HG03565 (cell line): ENCODE results near the gene ACACB.
"Not testable (repeated sequence)": the region's sequence is repeated elsewhere in the genome, so short reads cannot be mapped to it uniquely, and the experiment has no call there.

ENCODE experiments used
- ATAC-seq: cut with Tn5 transposase; IDR thresholded peaks from one replicate; pipeline ENCODE4 v1.9.1; 2021; ENCODE audit warnings: mild to moderate bottlenecking, moderate library complexity; ENCODE audit not compliant: unreplicated experiment

ACACB gene

DNA sequence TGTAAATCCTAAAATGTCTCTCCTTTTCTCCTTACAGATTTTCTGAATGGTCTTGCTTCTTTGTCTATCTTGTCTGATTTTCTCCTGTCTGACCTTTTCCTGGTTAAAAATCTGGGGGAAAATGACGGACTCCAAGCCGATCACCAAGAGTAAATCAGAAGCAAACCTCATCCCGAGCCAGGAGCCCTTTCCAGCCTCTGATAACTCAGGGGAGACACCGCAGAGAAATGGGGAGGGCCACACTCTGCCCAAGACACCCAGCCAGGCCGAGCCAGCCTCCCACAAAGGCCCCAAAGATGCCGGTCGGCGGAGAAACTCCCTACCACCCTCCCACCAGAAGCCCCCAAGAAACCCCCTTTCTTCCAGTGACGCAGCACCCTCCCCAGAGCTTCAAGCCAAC, 23.0 kb downstream of the ACACB start:
- ATAC-seq = no peak

DNA sequence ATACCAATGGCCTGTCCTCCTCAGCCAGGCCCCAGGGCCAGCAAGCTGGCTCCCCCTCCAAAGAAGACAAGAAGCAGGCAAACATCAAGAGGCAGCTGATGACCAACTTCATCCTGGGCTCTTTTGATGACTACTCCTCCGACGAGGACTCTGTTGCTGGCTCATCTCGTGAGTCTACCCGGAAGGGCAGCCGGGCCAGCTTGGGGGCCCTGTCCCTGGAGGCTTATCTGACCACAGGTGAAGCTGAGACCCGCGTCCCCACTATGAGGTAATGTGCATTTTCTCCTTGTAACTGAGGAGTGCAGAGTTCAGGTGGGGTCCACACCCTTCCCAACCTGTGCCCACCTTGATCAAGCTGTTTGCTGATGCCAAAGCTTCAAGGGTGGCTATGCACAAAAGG, 23.4 kb downstream of the ACACB start:
- no peak for ATAC-seq

DNA sequence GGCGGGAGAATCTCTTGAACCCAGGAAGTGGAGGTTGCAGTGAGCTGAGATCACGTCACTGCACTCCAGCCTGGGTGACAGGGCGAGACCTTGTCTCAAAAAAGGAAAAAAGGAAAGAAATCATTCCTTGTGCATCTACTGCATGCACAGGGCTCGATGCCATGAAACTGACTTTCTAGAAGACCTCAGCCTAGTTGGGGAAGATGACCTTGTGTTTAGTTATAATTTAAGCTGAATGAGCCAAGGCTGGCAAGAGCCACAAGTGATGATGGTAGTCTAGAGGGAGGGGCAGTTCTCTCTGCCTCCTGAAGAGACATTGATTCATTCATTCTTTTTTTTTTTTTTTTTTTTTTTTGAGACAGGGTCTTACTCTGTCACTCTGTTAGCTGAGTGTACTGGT, 24.2 kb downstream of the ACACB start:
- ATAC-seq = no peak

DNA sequence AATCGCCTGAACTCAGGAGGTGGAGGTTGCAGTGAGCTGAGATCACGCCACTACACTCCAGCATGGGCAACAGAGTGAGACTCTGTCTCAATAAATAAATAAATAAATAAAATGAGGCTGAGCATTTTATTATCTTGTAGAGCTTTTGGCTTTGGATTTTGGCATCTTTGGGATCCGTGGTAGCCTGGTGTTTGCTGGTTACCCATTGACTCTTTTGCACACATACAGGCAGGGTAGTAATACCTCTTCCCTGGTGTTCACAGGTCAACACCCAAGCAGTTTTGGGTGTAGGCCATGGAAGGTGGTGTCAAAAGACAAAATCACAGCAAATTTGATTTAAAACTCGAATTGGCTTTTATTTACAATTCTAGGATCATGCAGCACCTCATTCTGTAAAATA, 27.8 kb downstream of the ACACB start:
- no peak for ATAC-seq

DNA sequence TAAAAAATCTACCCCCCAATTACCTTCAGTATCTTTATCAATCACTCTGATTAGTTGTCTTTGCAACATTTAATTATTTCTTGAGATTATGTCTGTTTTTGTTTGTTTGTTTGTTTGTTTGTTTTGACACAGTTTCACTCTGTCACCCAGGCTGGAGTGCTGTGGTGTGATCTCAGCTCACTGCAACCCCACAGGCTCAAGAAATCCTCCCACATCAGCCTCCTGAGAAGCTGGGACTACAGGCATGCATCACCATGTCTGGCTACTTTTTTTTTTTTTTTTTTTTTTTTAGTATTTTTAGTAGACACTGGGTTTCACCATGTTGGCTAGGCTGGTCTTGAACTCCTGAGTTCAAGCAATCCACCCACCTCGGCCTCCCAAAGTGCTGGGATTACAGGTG, 30.7 kb downstream of the ACACB start:
- ATAC-seq = not testable (repeated sequence)

DNA sequence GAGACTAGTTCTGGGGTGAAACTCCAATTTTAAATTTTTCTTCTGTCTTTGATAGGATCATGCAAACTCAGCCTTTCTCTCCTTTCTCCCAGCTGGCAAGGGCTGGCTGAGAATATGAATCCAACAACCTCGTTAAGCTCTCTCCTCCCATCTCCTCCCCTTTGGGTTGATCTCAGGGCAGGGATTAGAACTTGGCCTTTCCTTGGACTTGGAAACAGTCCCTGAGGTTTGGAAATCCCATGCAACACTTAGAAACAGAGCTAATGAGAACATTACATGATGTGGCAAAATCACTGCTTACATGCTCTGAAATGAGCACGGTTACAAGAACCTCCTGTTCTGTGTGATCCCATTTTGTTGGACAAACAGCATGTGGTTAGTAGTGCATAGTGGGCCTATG, 31.6 kb downstream of the ACACB start:
- ATAC-seq = no peak

DNA sequence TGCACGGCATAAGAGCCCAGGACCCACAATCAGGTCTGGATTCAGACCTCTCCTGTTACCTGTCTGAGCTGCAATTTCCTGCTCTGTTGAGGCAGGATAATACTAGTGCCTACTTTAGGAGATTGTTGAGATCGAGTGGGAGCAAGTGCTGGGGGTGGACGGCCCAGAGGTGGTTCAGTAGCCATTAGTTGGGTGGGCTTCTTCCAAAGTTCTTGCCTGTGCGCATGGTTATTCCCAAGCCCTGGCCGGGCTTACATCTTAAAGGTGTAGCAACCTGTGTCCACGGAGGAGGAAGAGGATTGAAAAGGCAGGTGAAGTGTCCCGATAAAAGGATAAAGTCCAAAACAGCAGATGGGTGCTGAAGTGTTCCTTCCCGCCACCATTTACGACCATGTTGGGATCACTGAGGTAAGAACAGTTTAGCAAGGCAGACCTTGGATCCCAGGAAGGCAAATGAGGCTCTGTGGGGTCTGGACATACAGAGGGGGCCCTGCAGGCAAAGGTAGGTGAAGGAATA, 33.8 kb downstream of the ACACB start:
- no peak for ATAC-seq

DNA sequence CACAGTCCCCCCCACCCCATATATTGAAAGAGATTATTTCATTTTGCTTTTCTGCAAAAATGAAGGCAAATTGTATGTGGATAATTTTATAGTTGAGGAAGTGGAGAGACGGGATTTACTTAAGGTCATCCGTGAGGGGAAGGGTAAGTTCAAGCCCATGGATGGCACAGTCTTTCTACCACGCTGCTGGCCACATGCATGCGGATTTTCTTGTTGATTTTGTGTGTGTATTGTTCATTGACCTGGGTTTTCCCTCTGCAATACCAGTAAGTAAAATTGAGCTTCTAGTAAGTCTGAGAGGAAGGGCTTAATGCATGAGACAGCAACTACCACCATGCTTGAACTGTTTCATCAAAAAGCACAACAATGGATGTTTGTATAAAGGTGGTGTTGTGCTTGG, 35.1 kb downstream of the ACACB start:
- ATAC-seq = no peak

DNA sequence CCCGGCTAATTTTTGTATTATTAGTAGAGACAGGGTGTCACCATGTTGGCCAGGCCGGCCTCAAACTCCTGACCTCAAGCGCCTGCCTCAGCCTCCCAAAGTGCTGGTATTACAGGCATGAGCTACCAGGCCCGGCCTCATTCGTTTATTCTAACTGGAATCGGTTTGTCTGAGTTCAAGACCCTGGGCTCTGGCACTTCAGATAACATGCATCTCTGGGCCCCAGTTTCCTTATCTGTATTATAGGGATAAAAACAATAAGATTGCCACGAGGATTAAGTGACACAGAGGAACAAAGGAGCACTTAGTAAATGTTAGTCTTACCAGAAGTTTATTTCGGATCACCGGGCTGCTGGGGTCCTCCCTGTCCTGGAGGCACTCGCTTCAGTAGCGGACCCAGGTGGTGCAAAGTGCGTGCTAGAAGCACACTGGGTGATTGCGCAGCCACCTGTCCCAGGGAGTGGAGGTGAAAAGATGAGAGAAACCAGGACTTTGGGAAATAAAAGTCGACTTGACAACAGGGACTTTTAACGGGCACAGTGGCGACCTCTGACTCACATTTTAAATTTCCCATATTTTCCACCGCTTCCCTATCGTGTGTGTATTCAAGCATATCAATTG, 37.5 kb downstream of the ACACB start:
- no peak for ATAC-seq

DNA sequence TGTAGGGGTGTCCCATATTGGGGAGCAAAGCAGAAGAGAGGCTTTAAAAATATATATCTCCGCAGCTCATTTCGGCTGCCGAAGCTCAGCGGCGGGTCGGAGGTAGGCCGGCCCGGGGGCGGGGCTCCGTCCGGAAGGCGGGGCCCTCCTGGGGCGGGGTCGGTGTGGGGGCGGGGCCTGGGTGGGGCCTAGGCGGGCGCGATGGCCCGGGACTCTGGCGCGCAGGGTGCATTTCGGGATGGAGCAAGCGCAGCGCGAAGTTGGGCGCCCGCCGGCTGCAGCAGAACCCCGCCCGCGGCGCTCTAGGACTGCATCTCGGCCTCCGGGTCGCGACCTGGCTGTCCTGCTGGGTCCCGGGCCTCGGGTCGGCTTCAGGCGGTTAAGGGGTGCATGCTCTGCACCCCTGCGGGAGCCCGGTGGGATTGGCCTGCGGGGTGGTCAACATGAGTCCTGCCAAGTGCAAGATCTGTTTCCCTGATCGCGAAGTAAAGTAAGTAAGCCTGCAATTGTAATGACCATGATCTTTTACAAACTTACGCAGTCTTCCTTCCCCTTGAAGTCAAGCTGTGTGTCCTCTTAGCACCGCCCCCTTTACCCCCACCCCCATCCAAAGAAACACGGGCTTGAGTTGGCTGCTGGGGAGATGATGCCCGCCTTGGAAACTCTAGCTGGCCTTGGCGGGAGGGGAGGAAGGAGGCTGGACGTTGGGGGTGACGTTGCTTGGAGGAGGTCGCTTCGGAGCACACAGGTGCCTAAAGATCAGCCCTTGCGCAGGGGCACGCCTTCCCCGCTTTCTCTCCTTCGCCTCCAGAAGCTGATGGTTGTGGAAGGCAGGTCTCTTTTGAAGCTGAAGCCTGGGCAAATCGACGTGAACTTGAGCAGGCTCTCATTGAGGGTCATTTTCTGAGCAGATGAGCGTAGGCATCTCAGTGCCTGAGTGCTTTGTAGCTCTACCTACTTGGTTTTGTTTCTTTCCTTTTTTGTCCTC, 38.4 kb downstream of the ACACB start:
- no peak for ATAC-seq

DNA sequence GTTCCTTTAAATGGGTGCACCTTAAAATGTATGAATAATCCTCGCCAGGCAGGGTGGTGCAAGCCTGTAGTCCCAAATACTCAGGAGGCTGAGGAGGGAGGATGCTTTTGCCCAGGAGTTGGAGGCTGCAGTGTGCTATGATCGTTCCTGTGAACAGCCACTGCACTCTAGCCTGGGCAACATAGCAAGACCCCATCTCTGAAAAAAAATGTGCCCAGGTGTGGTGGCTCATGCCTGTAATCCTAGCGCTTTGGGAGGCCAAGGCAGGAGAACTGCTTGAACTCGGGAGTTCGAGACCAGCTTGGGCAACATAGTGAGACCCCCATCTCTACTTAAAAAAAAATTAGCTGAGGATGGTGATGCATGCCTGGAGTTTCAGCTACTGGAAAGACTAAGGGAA, 39.6 kb downstream of the ACACB start:
- ATAC-seq = no peak

DNA sequence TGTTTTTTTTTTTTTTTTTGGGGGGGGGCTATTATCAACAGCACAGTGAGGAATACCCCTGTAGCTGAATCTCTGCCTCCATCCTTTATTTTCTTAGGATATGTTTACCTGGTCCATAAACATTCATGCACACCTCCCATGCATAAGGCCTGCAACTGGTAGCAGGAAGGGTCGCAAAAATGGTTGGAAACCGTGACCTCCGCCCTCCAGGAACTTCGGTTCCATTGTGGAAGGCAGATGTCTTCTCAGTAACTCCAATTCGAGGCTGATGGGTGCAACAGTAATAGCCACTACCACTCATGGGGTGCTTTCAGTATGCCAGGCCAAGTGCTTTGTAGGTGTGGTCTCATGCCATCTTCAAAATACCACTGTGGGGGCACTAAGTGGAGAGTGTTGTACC, 40.2 kb downstream of the ACACB start:
- no peak for ATAC-seq

DNA sequence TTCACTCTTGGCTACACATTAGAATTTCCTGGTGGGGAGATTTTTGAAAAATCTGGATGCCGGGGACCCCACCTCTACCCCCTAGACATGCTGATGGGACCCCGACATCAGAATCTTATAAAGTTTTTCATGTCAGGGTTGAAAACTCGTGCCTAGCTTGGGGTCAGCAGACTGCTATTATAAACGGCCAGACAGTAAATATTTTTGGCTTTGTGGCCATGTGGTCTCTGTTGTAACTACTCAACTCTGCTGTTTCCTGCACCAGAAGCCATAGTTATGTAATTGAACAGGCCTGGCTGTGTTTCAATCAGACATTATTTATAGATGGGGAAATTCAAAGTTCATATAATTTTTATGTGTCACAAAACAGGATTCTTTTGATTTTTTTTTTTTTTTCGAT, 41.6 kb downstream of the ACACB start:
- no peak for ATAC-seq

DNA sequence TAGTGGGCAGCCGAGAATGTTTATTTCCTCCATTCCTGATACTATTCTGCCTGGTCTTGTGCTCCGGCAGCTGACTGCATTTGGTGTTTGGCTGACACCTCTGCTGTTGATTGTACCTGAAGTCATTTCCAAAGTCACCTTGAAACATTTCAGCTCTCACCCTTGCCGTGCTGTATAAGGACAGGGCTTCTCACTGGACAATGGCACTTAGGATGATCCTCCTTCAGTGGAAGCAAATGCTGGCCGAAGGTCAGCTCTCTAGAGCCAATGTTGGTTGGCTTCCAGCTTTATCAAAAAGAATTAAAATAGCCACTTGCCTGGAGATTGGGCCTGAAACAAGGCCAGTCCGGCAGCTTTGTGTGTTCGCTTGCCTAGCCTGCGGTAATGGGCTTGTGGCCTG, 44.0 kb downstream of the ACACB start:
- ATAC-seq = no peak

DNA sequence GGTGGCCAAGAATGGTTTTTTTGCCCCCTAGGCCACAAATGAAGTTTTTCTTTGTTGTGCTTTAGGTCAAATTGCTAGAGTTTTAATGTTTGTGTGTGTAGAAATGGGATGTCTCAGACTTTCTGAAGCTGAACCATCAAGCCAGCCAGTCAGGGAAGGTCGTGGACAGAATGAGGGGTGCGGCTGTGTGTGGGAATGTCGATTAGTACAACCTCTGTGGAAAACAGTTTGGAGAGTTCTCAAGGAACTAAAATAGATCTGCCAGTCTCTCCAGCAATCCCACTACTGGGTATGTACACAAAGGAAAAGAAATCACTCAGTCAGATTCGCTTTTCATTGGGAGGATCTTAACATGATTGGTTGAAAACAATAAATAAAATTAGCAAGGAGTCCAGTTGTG, 44.5 kb downstream of the ACACB start:
- ATAC-seq = no peak

DNA sequence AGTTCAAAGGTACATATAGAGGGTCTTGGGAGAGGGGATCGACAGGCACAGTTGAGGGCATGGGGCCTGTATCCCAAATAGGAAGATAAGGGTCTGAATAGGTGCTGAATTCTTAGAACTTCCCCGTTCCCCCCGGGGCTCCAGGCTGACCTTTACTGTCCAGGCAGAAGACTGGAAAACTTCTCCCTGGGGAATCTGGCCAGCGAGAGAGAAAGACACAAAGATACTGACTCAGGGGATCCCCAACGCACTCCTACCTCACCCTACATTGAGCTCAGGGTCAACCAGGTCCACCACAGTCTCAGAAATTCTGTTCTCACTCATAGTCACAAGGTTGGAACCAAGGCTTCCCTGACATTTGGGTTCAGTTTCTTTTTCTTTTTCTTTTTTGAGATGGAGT, 46.2 kb downstream of the ACACB start:
- ATAC-seq = no peak

DNA sequence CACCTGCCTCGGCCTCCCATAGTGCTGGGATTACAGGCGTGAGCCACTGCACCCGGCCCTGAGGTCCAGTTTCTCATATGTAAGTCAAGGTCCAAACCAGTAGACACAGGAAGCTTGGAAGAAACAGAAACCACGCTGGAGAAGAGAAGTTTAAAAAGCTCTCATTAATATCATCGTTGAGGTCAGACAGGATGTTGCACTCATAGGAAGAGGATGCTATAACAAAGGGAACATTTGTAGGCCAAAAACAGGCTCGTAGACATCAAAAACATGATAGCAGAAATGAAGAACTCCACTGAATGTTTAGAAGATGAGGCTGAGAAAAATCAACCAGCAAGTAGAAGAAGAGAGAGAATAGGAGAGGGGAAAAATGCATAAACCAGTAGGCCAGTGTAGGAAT, 46.8 kb downstream of the ACACB start:
- ATAC-seq = no peak

DNA sequence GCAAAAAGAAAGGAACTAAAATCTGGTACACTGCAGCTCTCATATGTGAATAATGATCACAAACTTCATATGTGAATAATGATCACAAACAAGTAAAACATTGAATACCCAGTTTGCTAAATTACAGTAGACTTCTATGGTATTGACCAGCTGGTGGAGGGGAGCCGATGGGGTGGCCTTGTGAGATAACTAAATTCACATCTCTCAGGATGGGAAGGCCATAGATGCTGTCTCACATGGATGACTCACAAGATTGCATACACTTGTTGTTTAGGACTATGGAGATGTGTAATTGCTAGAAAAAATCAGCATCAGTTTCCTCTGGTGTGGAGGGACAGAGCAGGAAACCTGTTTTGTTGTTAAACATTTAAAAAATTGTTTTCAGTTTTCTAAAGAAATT, 49.2 kb downstream of the ACACB start:
- ATAC-seq = no peak

DNA sequence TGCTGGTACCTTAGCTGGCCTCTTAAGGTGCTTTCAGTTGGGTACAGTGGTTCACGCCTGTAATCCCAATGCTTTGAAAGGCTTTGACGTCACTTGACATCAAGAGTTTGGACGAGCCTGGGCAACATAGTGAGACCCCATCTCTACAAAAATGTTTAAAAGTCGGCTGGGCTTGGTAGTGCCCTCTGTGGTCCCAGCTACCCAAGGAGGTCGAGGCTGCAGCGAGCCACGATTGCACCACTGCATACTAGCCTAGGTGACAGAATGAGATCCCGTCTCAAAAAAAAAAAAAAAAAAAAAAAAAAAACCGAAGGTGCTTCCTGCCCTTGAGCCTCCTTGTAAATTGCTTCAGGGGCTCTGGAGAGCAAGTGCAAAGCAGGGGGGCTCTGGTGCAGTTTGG, 50.0 kb downstream of the ACACB start:
- ATAC-seq = no peak

DNA sequence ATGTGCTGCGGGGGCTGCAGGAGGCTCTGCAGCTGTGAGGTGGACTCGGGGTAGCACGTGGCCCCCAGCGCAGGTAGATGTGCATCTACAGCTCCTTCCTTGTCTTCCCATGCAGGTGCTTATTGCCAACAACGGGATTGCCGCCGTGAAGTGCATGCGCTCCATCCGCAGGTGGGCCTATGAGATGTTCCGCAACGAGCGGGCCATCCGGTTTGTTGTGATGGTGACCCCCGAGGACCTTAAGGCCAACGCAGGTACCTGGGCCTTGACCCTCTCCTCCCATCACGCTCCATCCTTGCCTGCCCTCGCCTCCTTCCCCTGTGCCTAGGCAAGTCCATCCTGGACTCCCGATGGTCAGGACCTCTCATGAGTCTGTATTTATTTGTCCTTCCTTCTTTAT, 51.4 kb downstream of the ACACB start:
- no peak for ATAC-seq

DNA sequence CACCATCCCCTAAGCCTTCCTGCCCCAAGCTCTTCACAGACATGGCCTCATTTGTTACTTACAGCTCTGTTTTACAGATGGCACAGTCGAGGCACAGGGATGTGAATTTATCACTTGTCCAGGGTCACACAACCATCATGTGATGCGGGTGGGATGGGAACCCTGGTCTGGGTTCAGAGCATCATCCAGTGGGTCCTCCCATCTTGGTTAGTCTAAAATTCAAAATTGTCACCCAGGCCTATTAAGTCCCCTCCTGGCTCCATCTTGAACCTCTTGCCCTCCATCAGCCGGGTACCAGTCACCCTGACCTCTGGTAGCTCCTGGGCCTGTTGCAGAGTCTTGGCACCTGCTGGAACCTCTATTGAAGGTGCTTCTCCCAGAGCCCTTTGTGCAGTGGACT, 52.9 kb downstream of the ACACB start:
- ATAC-seq = no peak

DNA sequence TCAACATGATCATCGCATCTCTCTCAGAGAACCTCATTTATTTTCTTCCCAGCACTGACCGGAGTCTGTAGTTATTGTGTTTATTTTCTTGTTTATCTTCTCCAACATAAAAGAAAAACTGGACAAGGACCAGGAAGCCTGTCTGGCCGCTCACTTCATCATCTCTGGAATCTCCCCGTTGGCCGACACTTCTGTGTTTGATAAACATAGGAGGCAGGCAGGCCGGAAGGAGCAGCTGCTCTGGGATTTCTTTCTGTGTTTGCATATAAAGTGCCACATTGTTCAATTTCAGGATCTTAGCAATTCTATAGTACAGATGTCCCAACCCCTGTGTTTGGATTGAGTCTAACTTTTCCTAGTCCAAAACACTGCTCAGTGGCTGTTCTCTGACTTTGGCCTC, 53.3 kb downstream of the ACACB start:
- no peak for ATAC-seq
